ENCODE results near the gene PLEKHO1.
A peak's percentile ranks its signal among the peaks of the same experiment; 100 is the strongest.

The PLEKHO1 gene

GRCh38 chr1:150150133-150151021 is 661 bp downstream of the PLEKHO1 start:
- DNase-seq = no peak

DNA sequence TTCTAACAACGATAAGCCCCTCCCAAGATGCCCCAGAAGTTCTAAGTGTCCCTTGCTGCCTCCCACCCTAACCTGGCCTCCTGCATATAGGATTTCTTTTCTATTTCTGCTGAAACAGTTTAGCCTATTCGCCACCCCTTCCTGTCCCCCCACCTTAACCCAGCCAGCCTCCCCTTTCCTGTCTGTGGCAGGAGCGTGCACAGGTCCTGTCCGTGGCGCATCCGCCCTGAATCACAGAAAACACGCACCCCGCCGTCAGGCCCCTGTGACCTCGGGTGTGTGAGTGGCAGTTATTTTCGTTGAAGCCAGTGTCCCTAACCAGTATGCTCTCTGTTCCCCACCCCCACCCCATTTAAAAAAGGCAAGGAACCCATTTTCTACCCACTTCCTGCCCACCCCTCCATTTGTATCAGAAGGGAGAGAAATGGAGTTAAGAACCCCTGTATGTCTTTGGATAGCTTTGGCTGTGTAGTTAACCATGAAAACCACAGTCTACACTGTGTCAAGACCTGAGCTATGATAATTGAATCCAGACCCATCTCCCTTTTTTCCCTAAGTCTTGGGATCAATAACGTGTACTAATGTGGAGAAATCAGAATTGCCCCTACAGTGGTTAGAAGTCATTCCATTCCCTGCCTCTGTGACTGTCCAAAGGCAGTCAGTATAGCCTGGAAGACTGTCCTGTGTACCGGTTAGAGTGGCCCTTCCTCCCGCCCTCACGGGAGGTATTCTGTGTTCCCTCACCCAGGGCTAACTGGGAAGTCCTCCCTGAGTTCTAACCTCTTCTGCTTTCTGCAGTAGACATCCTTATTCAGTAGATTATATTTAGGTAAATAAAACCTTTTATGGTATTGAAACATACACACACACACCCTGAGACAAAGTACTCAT is 1.8 kb downstream of the PLEKHO1 start:
- no peak for DNase-seq

DNA sequence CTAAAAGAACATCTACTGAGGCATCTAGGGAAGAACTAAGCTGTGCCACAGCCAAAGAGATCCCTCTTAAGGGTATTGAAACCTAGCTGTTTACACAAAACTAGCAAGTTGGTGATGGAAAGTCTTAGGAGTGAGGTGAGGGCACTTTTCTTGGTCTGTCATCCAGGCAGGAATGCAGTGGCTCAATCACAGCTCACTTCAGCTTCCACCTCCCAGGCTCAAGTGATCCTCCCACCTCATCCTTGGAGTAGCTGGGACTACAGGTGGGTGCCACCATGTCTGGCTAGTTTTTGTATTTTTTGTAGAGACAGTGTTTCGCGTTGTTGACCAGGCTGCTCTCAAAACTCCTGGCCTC is 2.4 kb downstream of the PLEKHO1 start:
- DNase-seq = no peak

DNA sequence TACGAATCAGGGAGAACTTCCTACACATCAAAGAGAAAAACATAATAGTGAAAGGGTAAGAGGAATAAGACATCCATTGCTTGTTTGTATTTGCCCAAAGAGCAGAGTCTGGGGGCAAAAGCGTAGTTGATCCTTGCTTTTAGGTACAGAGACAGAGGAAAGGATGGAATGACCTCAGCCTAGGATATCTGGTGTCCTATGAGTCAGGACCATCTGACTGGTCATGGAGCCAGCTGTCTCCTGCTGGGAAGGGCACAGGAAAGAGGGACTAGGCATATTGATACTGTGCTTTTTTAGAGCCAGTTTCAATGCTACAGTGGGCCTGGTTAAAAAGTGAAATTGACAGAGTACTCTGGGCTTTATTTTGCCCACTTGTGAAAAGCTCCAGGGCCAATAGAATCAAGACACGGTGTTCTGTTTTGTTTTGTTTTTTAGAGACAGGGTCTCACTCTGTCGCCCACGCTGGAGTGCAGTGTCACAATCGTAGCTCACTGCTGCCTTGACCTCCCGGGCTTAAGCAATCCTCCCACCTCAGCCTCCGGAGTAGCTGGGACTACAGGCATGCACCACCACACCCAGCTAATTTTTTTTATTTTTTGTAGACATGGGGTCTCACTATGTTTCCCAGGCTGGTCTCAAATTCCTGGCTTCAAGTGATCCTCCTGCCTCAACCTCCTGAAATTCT is 3.2 kb downstream of the PLEKHO1 start:
- no peak for DNase-seq

- no peak for DNase-seq
These were observed 4.4 kb downstream of the PLEKHO1 start for GRCh38 chr1:150154143-150154542.

DNA sequence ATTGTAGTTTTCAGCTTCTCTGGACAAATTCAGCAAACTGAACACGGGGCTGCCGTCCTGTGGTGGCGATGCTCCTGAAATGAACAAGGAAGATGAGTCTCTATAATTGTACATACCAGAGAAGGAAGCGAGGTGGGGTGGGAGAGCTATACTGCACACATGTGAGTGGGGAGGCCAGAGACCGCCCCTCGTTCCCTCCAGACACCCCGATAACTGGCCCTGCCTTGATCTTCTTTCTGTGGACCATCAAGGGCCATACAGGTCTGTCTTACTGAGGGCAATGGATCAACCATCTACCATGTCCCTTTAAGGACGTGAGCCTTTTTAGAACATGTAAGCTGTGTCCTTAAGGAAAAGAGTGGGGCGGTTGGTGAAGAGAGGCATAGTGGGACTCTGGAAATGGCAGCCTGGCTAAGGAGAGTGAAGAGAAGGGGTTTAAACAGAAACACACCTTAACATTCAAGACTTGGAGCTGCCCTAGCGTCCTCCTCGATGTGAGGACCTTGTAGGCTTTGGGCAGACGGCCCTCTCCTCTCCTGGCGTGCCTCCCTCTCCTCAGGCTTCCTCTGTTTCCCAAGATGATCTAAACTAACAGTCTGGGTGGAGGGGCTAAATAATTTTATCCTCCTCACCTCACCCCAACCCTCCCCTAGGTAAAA is 5.8 kb downstream of the PLEKHO1 start:
- no peak for DNase-seq

DNA sequence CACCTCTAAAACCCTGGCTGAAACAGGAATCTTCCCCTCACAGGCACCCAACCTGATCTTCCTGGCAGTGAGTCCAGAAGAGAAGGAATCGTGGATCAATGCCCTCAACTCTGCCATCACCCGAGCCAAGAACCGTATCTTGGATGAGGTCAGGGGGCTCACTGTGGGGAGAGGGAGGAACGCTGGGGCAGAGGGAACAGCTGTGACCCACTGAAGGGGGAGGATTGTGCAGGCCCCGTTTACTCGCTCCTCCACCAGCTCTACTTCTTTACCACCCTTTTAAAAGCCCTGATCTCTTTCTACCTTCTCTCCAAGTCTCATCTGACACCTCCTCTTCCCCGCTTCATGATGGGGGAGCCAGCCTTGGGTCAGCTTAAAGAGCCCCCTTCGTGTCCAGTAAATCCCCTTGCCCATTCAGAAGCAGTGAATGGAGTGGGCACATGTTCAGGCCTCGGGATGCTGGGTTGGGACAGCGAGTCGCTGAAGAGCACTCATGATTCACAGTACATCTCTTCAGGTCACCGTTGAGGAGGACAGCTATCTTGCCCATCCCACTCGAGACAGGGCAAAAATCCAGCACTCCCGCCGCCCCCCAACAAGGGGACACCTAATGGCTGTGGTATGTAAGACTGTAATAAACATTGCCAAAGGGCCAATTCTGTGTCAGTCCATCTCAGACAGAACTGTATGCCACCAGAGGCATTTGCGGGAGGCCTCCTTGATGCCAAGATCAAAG is 7.3 kb downstream of the PLEKHO1 start:
- no peak for DNase-seq

GRCh38 chr1:150159550-150159949 is 9.8 kb downstream of the PLEKHO1 start:
- no peak for DNase-seq

GRCh38 chr1:150160964-150161621 is 11.4 kb downstream of the PLEKHO1 start:
- no peak for DNase-seq

- no peak for DNase-seq
These were observed 12.2 kb downstream of the PLEKHO1 start for GRCh38 chr1:150161747-150162581.

GRCh38 chr1:150162582-150162861 is 12.8 kb downstream of the PLEKHO1 start:
- no peak for DNase-seq

DNA sequence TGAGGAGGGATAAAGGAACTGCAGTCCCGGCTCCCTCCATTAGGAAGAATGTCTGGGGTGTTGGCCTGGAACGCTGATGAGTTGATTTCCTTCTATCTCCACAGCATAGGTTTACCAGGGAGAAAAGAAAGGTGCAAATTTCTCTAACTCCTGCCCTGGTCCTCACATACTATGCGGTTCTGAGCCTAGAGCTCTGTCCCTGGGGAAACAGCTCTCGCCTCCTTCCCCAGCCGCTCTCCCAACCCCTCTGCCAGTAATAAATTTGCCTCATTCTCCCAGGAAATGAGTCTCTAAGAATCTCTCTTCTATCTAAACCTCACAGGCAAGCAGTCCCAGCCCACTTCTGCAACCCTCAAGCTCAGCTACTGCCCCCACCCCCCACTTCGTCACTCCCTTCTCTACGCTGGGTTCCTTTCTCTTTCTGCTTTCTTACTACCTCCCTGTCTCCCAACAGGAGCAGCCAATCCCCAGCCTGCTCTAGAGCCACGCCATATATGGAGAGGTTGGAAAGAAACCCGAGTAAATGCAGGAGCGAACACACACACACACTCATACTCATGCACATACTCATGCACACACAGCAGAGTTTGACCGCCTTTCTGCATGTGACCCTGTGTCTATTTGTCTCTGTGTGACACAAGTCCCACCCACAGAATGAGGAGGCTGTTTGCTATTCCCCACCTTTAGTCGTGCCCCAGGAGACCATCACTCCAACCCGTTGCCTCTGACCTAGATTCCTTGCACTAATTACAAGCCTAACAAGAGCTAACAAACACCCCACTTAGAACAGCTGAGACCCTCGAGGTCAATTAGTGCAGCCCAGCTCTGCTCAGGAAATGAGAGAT is 13.4 kb downstream of the PLEKHO1 start:
- no peak for DNase-seq

- no peak for DNase-seq
These were observed 14.5 kb downstream of the PLEKHO1 start for GRCh38 chr1:150164224-150164623.

GRCh38 chr1:150164779-150165178 is 15.1 kb downstream of the PLEKHO1 start:
- DNase-seq = no peak

GRCh38 chr1:150165622-150166612 is 16.2 kb downstream of the PLEKHO1 start:
- DNase-seq = peak; percentile 43

DNA sequence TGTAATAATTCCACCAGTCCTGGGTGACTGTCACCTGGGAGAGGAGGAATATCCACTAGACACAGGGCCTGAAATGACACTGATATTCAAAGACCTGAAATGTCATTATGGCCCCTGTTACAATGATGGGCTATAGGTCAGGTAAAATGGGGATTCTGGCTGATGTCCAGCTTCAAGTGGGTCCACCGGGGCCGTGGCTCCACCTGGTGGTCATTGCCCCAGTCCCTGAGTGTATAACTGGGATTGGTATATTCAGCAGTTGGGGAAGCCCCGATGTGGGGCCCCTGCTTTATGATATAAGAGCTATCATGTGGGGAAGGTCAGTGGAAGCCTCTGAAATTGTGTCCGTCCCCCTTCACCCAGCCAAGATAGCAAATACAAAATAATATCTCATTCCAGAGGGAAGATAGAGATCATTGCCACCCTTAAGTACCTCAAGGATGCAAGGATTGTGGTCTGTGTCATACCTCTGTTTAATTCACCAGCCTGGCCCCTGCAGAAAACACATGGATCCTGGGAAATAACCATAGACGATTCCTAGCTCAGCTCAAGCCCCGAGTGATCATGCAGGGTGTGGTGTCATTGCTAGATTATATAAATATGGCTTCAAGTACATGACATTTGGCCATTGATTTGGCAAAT is 19.4 kb downstream of the PLEKHO1 start:
- peak; percentile 70 for DNase-seq

GRCh38 chr1:150171801-150172200 is 22.1 kb downstream of the PLEKHO1 start:
- no peak for DNase-seq

- DNase-seq = no peak
These were observed 23.4 kb downstream of the PLEKHO1 start for GRCh38 chr1:150173141-150173585.
